IMR-90 (cell line): ENCODE measurements around the gene ADAMTS8. TPM values are rescaled to one million over a fixed set of nuclear protein-coding genes. Genes with fewer than 3 reads are reported as not detected.
A peak's percentile ranks its signal among the peaks of the same experiment; 100 is the strongest.

Experiments used
- ATAC-seq: fragments of 200-7000 bp; cut with Tn5 transposase; 2 replicates; pipeline ENCODE4 v1.9.1; 2020; ENCODE audit warnings: low read depth, mild to moderate bottlenecking, moderate library complexity
- BruUV-seq: library from RNA; stranded (reverse); fragments of 400-500 nt; replicated peaks from 2 replicates; lab custom pipeline; 2021; lab: Mats Ljungman, UMichigan
- CTCF ChIA-PET: fragments of 300-600 bp; formaldehyde crosslinking; extraction: SDS; loops from one replicate; lab custom pipeline; 2021; ENCODE audit warnings: antibody characterized with exemption; lab: Yijun Ruan, JAX
- POLR2A ChIA-PET: fragments of 300-600 bp; sonication (Branson Sonifier 250); formaldehyde crosslinking; loops from one replicate; lab custom pipeline; 2022; ENCODE audit warnings: antibody characterized with exemption; ENCODE audit not compliant: unreplicated experiment; lab: Charles Lee
- DNase-seq: peaks from one replicate; pipeline ENCODE4 v3.0.0; 2013
- H2AFZ ChIP-seq: replicated peaks from 2 replicates; pipeline ENCODE3; 2013; ENCODE audit warnings: low read length, mild to moderate bottlenecking; ENCODE audit not compliant: poor library complexity
- H2AK5ac ChIP-seq: 2 replicates; pipeline ENCODE4 v1.6.1; 2013; ENCODE audit warnings: low read depth, low read length, inconsistent platforms
- H2AK9ac ChIP-seq: replicated peaks from 2 replicates; pipeline ENCODE3; 2013; ENCODE audit warnings: mild to moderate bottlenecking, low read depth, low read length, moderate library complexity; ENCODE audit not compliant: poor library complexity
- H2BK120ac ChIP-seq: 2 replicates; pipeline ENCODE4 v1.6.1; 2013; ENCODE audit warnings: low read depth, low read length, inconsistent platforms
- H2BK15ac ChIP-seq: 3 replicates; pipeline ENCODE4 v1.6.1; 2013; ENCODE audit warnings: low read depth, low read length, inconsistent platforms
- H2BK20ac ChIP-seq: 2 replicates; pipeline ENCODE4 v1.6.1; 2013; ENCODE audit warnings: low read depth, mild to moderate bottlenecking, inconsistent platforms, low read length, moderate library complexity
- H2BK5ac ChIP-seq: 2 replicates; pipeline ENCODE4 v1.6.1; 2013; ENCODE audit warnings: mild to moderate bottlenecking, low read depth, low read length, inconsistent platforms; ENCODE audit not compliant: poor library complexity, severe bottlenecking
- H3K14ac ChIP-seq: replicated peaks from 2 replicates; pipeline ENCODE4 v1.6.1; 2013; ENCODE audit warnings: low read depth, low read length, inconsistent platforms
- H3K18ac ChIP-seq: 2 replicates; pipeline ENCODE4 v1.6.1; 2013; ENCODE audit warnings: low read depth, low read length, control low read depth
- H3K23ac ChIP-seq: 2 replicates; pipeline ENCODE4 v1.6.1; 2013; ENCODE audit warnings: low read depth, low read length, inconsistent platforms
- H3K27ac ChIP-seq: 2 replicates; pipeline ENCODE4 v1.5.1; 2013; ENCODE audit warnings: mild to moderate bottlenecking, control low read depth, low read length; ENCODE audit not compliant: insufficient read depth
- H3K27me3 ChIP-seq: 2 replicates; pipeline ENCODE4 v1.6.1; 2013; ENCODE audit warnings: low read length; ENCODE audit not compliant: control insufficient read depth, insufficient read depth
- H3K36me3 ChIP-seq: 2 replicates; pipeline ENCODE4 v1.6.1; 2013; ENCODE audit warnings: low read length, mixed read lengths; ENCODE audit not compliant: control insufficient read depth, insufficient read depth
- H3K4ac ChIP-seq: 2 replicates; pipeline ENCODE4 v1.6.1; 2013; ENCODE audit warnings: low read depth, low read length, inconsistent platforms
- H3K4me1 ChIP-seq: 2 replicates; pipeline ENCODE4 v1.6.1; 2013; ENCODE audit warnings: low read length, mixed read lengths; ENCODE audit not compliant: control insufficient read depth, insufficient read depth
- H3K4me2 ChIP-seq: 2 replicates; pipeline ENCODE4 v1.6.1; 2013; ENCODE audit warnings: low read depth, mild to moderate bottlenecking, control low read depth, low read length, moderate library complexity
- H3K4me3 ChIP-seq: 2 replicates; pipeline ENCODE4 v1.5.1; 2013; ENCODE audit warnings: low read depth, mild to moderate bottlenecking, control low read depth, low read length, moderate library complexity; ENCODE audit not compliant: insufficient read depth
- H3K56ac ChIP-seq: 2 replicates; pipeline ENCODE4 v1.6.1; 2013; ENCODE audit warnings: low read length, inconsistent platforms; ENCODE audit not compliant: insufficient read depth; ENCODE audit errors: extremely low read depth
- H3K79me1 ChIP-seq, 2 experiments: 2 replicates each; pipeline ENCODE4 v1.6.1; 2013; ENCODE audit warnings: low read length in 2 of 2, inconsistent platforms in 1 of 2, low read depth in 1 of 2
- H3K9ac ChIP-seq: 2 replicates; pipeline ENCODE4 v1.6.1; 2013; ENCODE audit warnings: low read depth, low read length, control low read depth
- H3K9me1 ChIP-seq: 2 replicates; pipeline ENCODE4 v1.6.1; 2013; ENCODE audit warnings: low read length, inconsistent platforms; ENCODE audit not compliant: insufficient read depth
- H3K9me3 ChIP-seq: 2 replicates; pipeline ENCODE4 v1.6.1; 2013; ENCODE audit warnings: low read length; ENCODE audit not compliant: control insufficient read depth, insufficient read depth
- H4K20me1 ChIP-seq: 2 replicates; pipeline ENCODE4 v1.6.1; 2013; ENCODE audit warnings: low read length, inconsistent platforms; ENCODE audit not compliant: insufficient read depth
- H4K5ac ChIP-seq: 2 replicates; pipeline ENCODE4 v1.6.1; 2013; ENCODE audit warnings: mild to moderate bottlenecking, low read depth, low read length, control low read depth
- H4K8ac ChIP-seq, 2 experiments: 2 replicates each; pipeline ENCODE4 v1.6.1; 2013; ENCODE audit warnings: low read depth in 2 of 2, low read length in 2 of 2, control low read depth in 1 of 2, inconsistent platforms in 1 of 2
- H4K91ac ChIP-seq: 2 replicates; pipeline ENCODE4 v1.6.1; 2013; ENCODE audit warnings: low read depth, low read length, inconsistent platforms; ENCODE audit not compliant: insufficient read depth
- BHLHE40 ChIP-seq: fragments of 150-350 bp; IDR thresholded peaks from 2 replicates; pipeline ENCODE4 v1.6.1; 2016; ENCODE audit warnings: mild to moderate bottlenecking, low read depth, low read length
- CEBPB ChIP-seq: IDR thresholded peaks from 2 replicates; pipeline ENCODE4 v1.6.1; 2012; ENCODE audit warnings: low read depth, low read length, improper control_type of control experiment
- CHD1 ChIP-seq: IDR thresholded peaks from 2 replicates; pipeline ENCODE4 v1.6.1; 2012; ENCODE audit warnings: low read depth, low read length, improper control_type of control experiment
- CTCF ChIP-seq: conservative IDR thresholded peaks from 2 replicates; pipeline ENCODE4 v1.5.1; 2012; ENCODE audit warnings: mild to moderate bottlenecking, low read depth, low read length, improper control_type of control experiment
- ELK1 ChIP-seq: fragments of 150-350 bp; IDR thresholded peaks from 2 replicates; pipeline ENCODE4 v1.6.1; 2016; ENCODE audit warnings: low read depth, mild to moderate bottlenecking, low read length, moderate library complexity, borderline replicate concordance
- FOS ChIP-seq: fragments of 150-350 bp; IDR thresholded peaks from 2 replicates; pipeline ENCODE4 v1.6.1; 2016; ENCODE audit warnings: low read depth, low read length
- MAFK ChIP-seq: IDR thresholded peaks from 2 replicates; pipeline ENCODE4 v1.6.1; 2012; ENCODE audit warnings: low read depth, low read length, improper control_type of control experiment
- MAZ ChIP-seq: IDR thresholded peaks from 2 replicates; pipeline ENCODE4 v1.6.1; 2012; ENCODE audit warnings: low read depth, mild to moderate bottlenecking, low read length, improper control_type of control experiment, moderate library complexity, borderline replicate concordance
- MXI1 ChIP-seq: IDR thresholded peaks from 2 replicates; pipeline ENCODE4 v1.6.1; 2012; ENCODE audit warnings: low read depth, mild to moderate bottlenecking, low read length, moderate library complexity, borderline replicate concordance
- NFE2L2 ChIP-seq: fragments of 150-350 bp; IDR thresholded peaks from 2 replicates; pipeline ENCODE4 v1.6.1; 2016; ENCODE audit warnings: low read depth, mild to moderate bottlenecking, low read length
- POLR2A ChIP-seq: IDR thresholded peaks from 2 replicates; pipeline ENCODE4 v1.6.1; 2012; ENCODE audit warnings: mild to moderate bottlenecking, low read depth, low read length
- RAD21 ChIP-seq: IDR thresholded peaks from 2 replicates; pipeline ENCODE4 v1.6.1; 2012; ENCODE audit warnings: low read length, improper control_type of control experiment
- RCOR1 ChIP-seq: IDR thresholded peaks from 2 replicates; pipeline ENCODE4 v1.6.1; 2012; ENCODE audit warnings: mild to moderate bottlenecking, low read length, improper control_type of control experiment; ENCODE audit not compliant: insufficient replicate concordance
- RFX5 ChIP-seq: IDR thresholded peaks from 2 replicates; pipeline ENCODE4 v1.8.0; 2012; ENCODE audit warnings: low read depth, mild to moderate bottlenecking, low read length, moderate library complexity
- SMC3 ChIP-seq: fragments of 150-350 bp; IDR thresholded peaks from 2 replicates; pipeline ENCODE4 v1.6.1; 2016; ENCODE audit warnings: low read depth, mild to moderate bottlenecking, antibody characterized with exemption, low read length, moderate library complexity
- USF2 ChIP-seq: fragments of 150-350 bp; IDR thresholded peaks from 2 replicates; pipeline ENCODE4 v1.6.1; 2017; ENCODE audit warnings: mild to moderate bottlenecking, antibody characterized with exemption, low read length, low read depth
- WGBS, 2 experiments: methylation state at CpG; one replicate each; pipeline versions ENCODE4 v1.1.5 to v1.1.7; 2013; ENCODE audit warnings: missing lambda C conversion rate in 2 of 2; ENCODE audit not compliant: insufficient read length in 1 of 2; ENCODE audit errors: extremely low coverage in 2 of 2; 5-methylcytosine and 5-hydroxymethylcytosine counted together
- dilution Hi-C: fragments of 300-500 bp; cut with HindIII; formaldehyde crosslinking; loops from one replicate; pipeline ENCODE4 v1.14.3; 2018; ENCODE audit warnings: low sequenced_read_pairs; ENCODE audit not compliant: unreplicated experiment
- in situ Hi-C: fragments of 300-500 bp; cut with MboI; formaldehyde crosslinking; loops from 3 replicates; pipeline ENCODE4 v1.14.3; 2019; ENCODE audit warnings: low sequenced_read_pairs, inconsistent platforms, mixed read lengths
- intact Hi-C: fragments of 100-400 bp; cut with micrococcal nuclease; formaldehyde crosslinking; loops from 2 replicates; pipeline ENCODE4 v1.10.0; 2022
- polyA plus RNA-seq, 3 experiments: library from polyadenylated mRNA; depleted of rRNA; stranded (reverse); fragments of >200 nt; gene quantifications; 2 replicates each; pipeline ENCODE4 v1.2.3, GENCODE V29; 2012; ENCODE audit warnings: low replicate concordance in 1 of 3
- total RNA-seq: library from RNA; depleted of rRNA; stranded (reverse); fragments of >200 nt; gene quantifications from 2 replicates; pipeline ENCODE4 v1.2.3, GENCODE V29; 2012

The ADAMTS8 gene
- total and polyA plus RNA-seq, 2 of the 4 experiments (the other 2 are of a cell fraction) = under 0.01 to 0.60 TPM

- H3K4me3 ChIP-seq = no peak overlapping the region
- H3K9ac ChIP-seq = no peak overlapping the region
- peak overlapping the region; percentile 35; the same call in 1 of the 2 replicates for H2BK120ac ChIP-seq
- H3K9me3 ChIP-seq = no peaks in the 10 kb centered on the region
- POLR2A ChIA-PET = no interaction called here
- in situ Hi-C loops (loop anchor here (25.0 kb wide), 2 partner anchors 1471 to 1646 kb away; no protein-coding TSS in a partner anchor), intact Hi-C loops (no loop called here), dilution Hi-C loops (no loop called here)
- DNase-seq = no peak
- no peak overlapping the region for H4K8ac ChIP-seq
- H4K20me1 ChIP-seq = peaks cover 6% of the 10 kb centered on the region; the same call in 1 of the 2 replicates
- peak overlapping the region; percentile 60; the same call in 1 of the 2 replicates for H2BK20ac ChIP-seq
- WGBS, 2 experiments = 73% methylated on average over 9 of the region's 12 CpGs; no CpG with 5 or more reads in 1 of the 2 experiments
- H3K4me1 ChIP-seq = peaks cover 39% of the 10 kb centered on the region
- H2AFZ ChIP-seq = no peak overlapping the region
- peak overlapping the region; percentile 56; the same call in 1 of the 2 replicates for H2AK5ac ChIP-seq
- 0 out of 3 replicates have a peak overlapping the region, but pooled peaks have one; percentile 24 for H2BK15ac ChIP-seq
- CTCF ChIA-PET = interaction anchor here (0.6 to 0.8 kb wide), 3 partner anchors 22 to 29 kb away, joined by 3 to 5 read pairs (median 3); no protein-coding TSS in a partner anchor
- H3K18ac ChIP-seq = peak overlapping the region; percentile 13; the same call in 1 of the 2 replicates
- no peak overlapping the region for H3K27ac ChIP-seq
- TF ChIP-seq MAFK = no peak
- TF ChIP-seq CHD1 = no peak
- TF ChIP-seq CTCF = no peak
- TF ChIP-seq NFE2L2 = no peak
- TF ChIP-seq CEBPB = no peak
- TF ChIP-seq MAZ = no peak
- no peak for TF ChIP-seq USF2
- TF ChIP-seq SMC3 = no peak
- TF ChIP-seq RFX5 = no peak
- no peak for TF ChIP-seq BHLHE40
- TF ChIP-seq RCOR1 = no peak
- no peak for TF ChIP-seq RAD21
- no peak for TF ChIP-seq POLR2A
- no peak for TF ChIP-seq FOS
- no peak for TF ChIP-seq MXI1
- TF ChIP-seq ELK1 = no peak
- peak overlapping the region; percentile 42; the same call in 1 of the 2 replicates for H4K91ac ChIP-seq
- peaks cover 27% of the 10 kb centered on the region for H3K9me1 ChIP-seq
- H4K5ac ChIP-seq = peak overlapping the region; percentile 14; the same call in 1 of the 2 replicates
- H2BK5ac ChIP-seq = no peak overlapping the region
- H3K14ac ChIP-seq = no peak overlapping the region
- ATAC-seq = no peak
- no peaks in the 10 kb centered on the region for H3K27me3 ChIP-seq
- no peak overlapping the region for H3K4me2 ChIP-seq
- no peak overlapping the region for H2AK9ac ChIP-seq
- H3K23ac ChIP-seq = no peak overlapping the region
- H3K36me3 ChIP-seq = peaks cover 5% of the 10 kb centered on the region; the same call in 1 of the 2 replicates
- no TSS peak for BruUV-seq
- no peak overlapping the region; the same call in 1 of the 2 replicates for H3K4ac ChIP-seq
- no peak overlapping the region for H3K56ac ChIP-seq
- H3K79me1 ChIP-seq = no peaks in the 10 kb centered on the region
Measured at GRCh38 chr11:130416530-130416882, 11.9 kb downstream of the ADAMTS8 start.
